Activated B cell treated with CpG ODN at 0.5 μM for 24 hours (primary cell): ENCODE data around the gene NASP. TPM values are rescaled to one million over a fixed set of nuclear protein-coding genes. Genes with fewer than 3 reads are reported as not detected.

ENCODE experiments used
- ATAC-seq: fragments of 200-7000 bp; cut with Tn5 transposase; one replicate; pipeline ENCODE4 v1.10.0; 2021; ENCODE audit warnings: low read depth, mild to moderate bottlenecking, moderate library complexity
- CTCF ChIA-PET: fragments of 350-600 bp; sonication (Branson Sonifier 250); formaldehyde crosslinking; loops from one replicate; lab custom pipeline; 2021; ENCODE audit warnings: antibody characterized with exemption; lab: Charles Lee
- POLR2A ChIA-PET: fragments of 350-600 bp; sonication (Branson Sonifier 250); formaldehyde crosslinking; loops from one replicate; lab custom pipeline; 2021; ENCODE audit warnings: antibody characterized with exemption; lab: Charles Lee
- DNase-seq: peaks from one replicate; pipeline ENCODE4 v3.0.0; 2022
- H3K27ac Mint-ChIP-seq: one replicate; pipeline ENCODE4 v1.8.0; 2020; ENCODE audit warnings: mixed read lengths
- H3K27me3 Mint-ChIP-seq: one replicate; pipeline ENCODE4 v1.8.0; 2021; ENCODE audit warnings: mixed read lengths
- H3K36me3 Mint-ChIP-seq: one replicate; pipeline ENCODE4 v1.8.0; 2021; ENCODE audit warnings: low read depth, mixed read lengths
- H3K4me1 Mint-ChIP-seq: one replicate; pipeline ENCODE4 v1.8.0; 2021; ENCODE audit warnings: mixed read lengths
- H3K4me3 Mint-ChIP-seq: one replicate; pipeline ENCODE4 v1.8.0; 2020; ENCODE audit warnings: mild to moderate bottlenecking, mixed read lengths
- H3K9me3 Mint-ChIP-seq: one replicate; pipeline ENCODE4 v1.8.0; 2020; ENCODE audit warnings: mixed read lengths
- CTCF ChIP-seq: fragments of 200-600 bp; IDR thresholded peaks from one replicate; pipeline ENCODE4 v1.8.0; 2022; ENCODE audit warnings: antibody characterized with exemption, mild to moderate bottlenecking
- intact Hi-C: fragments of 100-400 bp; cut with micrococcal nuclease; formaldehyde crosslinking; loops from one replicate; pipeline ENCODE4 v1.15.1; 2024
- total RNA-seq: library from RNA; stranded (reverse); gene quantifications from 2 replicates; pipeline ENCODE4 v1.2.3, GENCODE V29; 2022

NASP gene
- total RNA-seq, 1 donor from 2014 or later: 204 TPM

DNA sequence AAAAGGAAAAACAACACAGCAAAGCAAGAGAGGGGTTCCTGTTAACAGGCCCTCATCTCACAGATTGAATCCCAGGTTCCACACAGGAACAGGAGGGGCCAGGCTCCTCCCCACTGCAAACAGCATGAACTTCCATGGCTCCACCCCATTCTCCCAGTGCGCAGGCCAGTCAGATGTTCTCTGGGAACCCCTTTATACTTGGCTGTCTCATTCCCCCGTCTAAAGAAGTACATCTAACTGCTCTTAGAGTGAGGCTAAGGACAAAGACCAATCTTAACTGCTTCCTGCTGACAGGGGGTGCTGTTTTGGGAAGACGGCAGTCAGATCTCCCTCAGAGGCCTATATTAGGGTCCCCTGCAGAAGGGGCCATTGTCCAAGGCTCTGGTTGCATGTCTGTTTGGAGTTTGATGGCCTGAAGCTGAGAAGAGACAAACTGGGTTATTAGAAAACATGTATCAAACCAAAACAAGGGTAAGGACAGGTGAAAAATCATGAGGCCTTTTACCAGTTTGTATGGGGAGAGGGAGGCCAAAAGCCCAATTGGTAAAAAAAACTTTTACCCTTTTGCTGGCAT lies 10.5 kb upstream of the NASP start:
- no peak for TF ChIP-seq CTCF
- Mint-ChIP-seq H3K4me1 (no peaks in the 10 kb centered on the region), H3K36me3 (peaks cover 27% of the 10 kb centered on the region), H3K9me3 (no peaks in the 10 kb centered on the region), H3K27ac (no peak overlapping the region), H3K4me3 (no peak overlapping the region), H3K27me3 (no peaks in the 10 kb centered on the region)
- ATAC-seq (no peak), DNase-seq (no peak)
- ChIA-PET CTCF (interaction anchor here (1.3 to 7.4 kb wide), 5 partner anchors 7 to 61 kb away, joined by 3 to 186 read pairs (median 5); partner anchors contain the start of genes AKR1A1 and PRDX1), POLR2A (interaction anchor here (2.7 kb wide), 1 partner anchor 10 kb away, joined by 11 read pairs; the partner anchor contains the start of gene NASP)
- intact Hi-C loops: no loop called here

GRCh38 chr1:45574105-45574626 lies 9.7 kb upstream of the NASP start:
- H3K27ac Mint-ChIP-seq: no peak overlapping the region
- peaks cover 18% of the 10 kb centered on the region for H3K36me3 Mint-ChIP-seq
- ATAC-seq: no peak
- H3K4me3 Mint-ChIP-seq: no peak overlapping the region
- POLR2A ChIA-PET: no interaction called here
- no peaks in the 10 kb centered on the region for H3K27me3 Mint-ChIP-seq
- CTCF ChIA-PET: interaction anchor here (1.0 kb wide), 1 partner anchor 62 kb away, joined by 3 read pairs; no protein-coding TSS in a partner anchor
- H3K4me1 Mint-ChIP-seq: no peaks in the 10 kb centered on the region
- TF ChIP-seq CTCF: no peak
- no peaks in the 10 kb centered on the region for H3K9me3 Mint-ChIP-seq
- DNase-seq: no peak
- intact Hi-C loops: no loop called here

DNA sequence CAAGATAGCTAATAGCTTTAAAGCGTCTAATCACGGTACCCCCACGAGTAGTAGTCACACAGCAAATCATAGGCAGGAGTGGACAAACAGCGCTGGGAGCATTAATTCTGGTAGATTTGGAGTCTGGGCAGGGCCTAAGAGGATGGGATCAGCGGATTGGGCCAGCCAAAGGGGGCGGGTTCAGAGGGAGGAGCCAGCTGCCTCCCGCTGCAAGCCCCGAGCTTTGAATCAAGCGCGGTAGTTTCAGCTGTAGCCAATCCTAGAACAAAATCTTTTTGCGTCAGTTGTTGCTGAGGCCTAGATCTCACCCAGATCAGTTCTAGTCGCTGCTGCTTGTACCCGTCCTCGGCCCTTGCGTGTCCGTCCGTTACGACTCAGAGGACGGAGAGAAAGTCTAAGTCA lies 576 bp upstream of the NASP start:
- Mint-ChIP-seq H3K4me3 (peak overlapping the region; percentile 98), H3K27ac (peak overlapping the region; percentile 96), H3K36me3 (peaks cover 11% of the 10 kb centered on the region), H3K27me3 (no peaks in the 10 kb centered on the region), H3K9me3 (no peaks in the 10 kb centered on the region), H3K4me1 (peaks cover 46% of the 10 kb centered on the region)
- peak; percentile 84 for DNase-seq
- POLR2A ChIA-PET: interaction anchor here (0.8 to 4.6 kb wide), 27 partner anchors 10 to 909 kb away, joined by 3 to 115 read pairs (median 11); partner anchors contain the start of genes AKR1A1, ARMH1, BTBD19 and CCDC163
- CTCF ChIA-PET: interaction anchor here (1.7 to 6.1 kb wide), 3 partner anchors 13 to 91 kb away, joined by 4 to 39 read pairs (median 16); no protein-coding TSS in a partner anchor
- intact Hi-C loops: loop anchor here (1.0 to 10.0 kb wide), 5 partner anchors 92 to 861 kb away; partner anchors contain the start of genes BTBD19, DYNLT4, PLK3 and TESK2
- peak; percentile 79 for ATAC-seq
- no peak for TF ChIP-seq CTCF

GRCh38 chr1:45584351-45585109 lies 689 bp downstream of the NASP start:
- ChIA-PET POLR2A (interaction anchor here (0.5 to 4.6 kb wide), 18 partner anchors 13 to 863 kb away, joined by 3 to 115 read pairs (median 18); partner anchors contain the start of genes AKR1A1, CCDC163, GPBP1L1 and HECTD3), CTCF (interaction anchor here (1.5 to 2.6 kb wide), 3 partner anchors 14 to 92 kb away, joined by 3 to 9 read pairs (median 4); no protein-coding TSS in a partner anchor)
- peaks cover 16% of the 10 kb centered on the region for H3K36me3 Mint-ChIP-seq
- H3K9me3 Mint-ChIP-seq: no peaks in the 10 kb centered on the region
- peak overlapping the region; percentile 98 for H3K4me3 Mint-ChIP-seq
- ATAC-seq (peak; percentile 35), DNase-seq (peak; percentile 76)
- no peaks in the 10 kb centered on the region for H3K27me3 Mint-ChIP-seq
- TF ChIP-seq CTCF: no peak
- peaks cover 57% of the 10 kb centered on the region for H3K4me1 Mint-ChIP-seq
- intact Hi-C loops: loop anchor here (1.0 to 10.0 kb wide), 10 partner anchors 14 to 862 kb away; partner anchors contain the start of genes BTBD19, CCDC163, DYNLT4 and IPP
- H3K27ac Mint-ChIP-seq: peak overlapping the region; percentile 96
